22Rv1 (cell line): ENCODE data around the gene OR10A6.

Experiments
- CTCF ChIP-seq: fragments of 450-650 bp; IDR thresholded peaks from 2 replicates; pipeline ENCODE4 v1.5.1; 2017; ENCODE audit warnings: mild to moderate bottlenecking
- ZFX ChIP-seq: fragments of 450-650 bp; IDR thresholded peaks from 2 replicates; pipeline ENCODE4 v1.6.1; 2017; ENCODE audit warnings: antibody characterized with exemption, borderline replicate concordance

DNA sequence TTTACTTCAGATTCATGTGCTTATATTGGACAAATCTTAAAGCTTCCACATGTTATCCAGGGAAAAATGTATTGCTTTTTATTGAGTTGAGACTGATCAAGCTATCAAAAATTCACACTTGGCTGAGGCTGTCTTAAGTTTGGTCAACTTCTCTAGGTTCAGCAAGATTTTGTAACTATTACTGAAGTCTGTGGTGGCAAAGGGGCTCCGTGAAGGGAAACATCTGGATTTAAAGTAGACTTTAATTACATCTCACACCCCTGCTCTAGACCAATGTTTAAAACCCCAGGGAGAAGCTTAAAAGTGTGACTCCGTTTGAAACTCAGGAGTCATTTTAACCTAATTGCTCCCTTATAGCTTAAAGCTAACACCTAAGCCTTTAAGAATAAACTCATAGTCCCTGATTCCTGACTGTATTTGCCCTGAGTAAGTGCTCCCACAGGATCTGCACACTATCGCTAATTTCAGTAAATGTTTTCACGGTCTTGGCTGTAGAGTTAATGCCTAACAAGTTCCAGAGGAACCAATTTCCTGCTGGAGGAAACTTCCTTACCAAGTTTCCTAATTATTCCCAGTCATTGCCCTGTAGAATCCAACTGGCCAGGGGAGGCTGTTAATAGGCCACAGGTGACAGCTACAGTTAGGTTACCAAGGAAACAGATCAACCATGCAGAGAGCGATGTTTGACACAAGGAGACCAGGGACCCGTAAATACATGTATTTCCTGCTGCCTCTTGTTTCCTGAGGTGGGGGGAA, 40.5 kb downstream of the OR10A6 start:
- no peak for TF ChIP-seq CTCF
- no peak for TF ChIP-seq ZFX
